Osteocyte (in vitro differentiated cells): Measurements from ENCODE around the gene BCL2. TPM values are rescaled to one million over a fixed set of nuclear protein-coding genes. Genes with fewer than 3 reads are reported as not detected.

Experiments used
- DNase-seq: peaks from one replicate; pipeline ENCODE4 v3.0.0; 2021; ENCODE audit warnings: mixed read lengths; ENCODE audit not compliant: unreplicated experiment; ENCODE audit errors: extremely low spot score
- H3K27ac Mint-ChIP-seq: one replicate; pipeline ENCODE4 v1.8.0; 2021; ENCODE audit warnings: mild to moderate bottlenecking, mixed read lengths; ENCODE audit not compliant: unreplicated experiment
- H3K27me3 Mint-ChIP-seq: one replicate; pipeline ENCODE4 v1.8.0; 2021; ENCODE audit warnings: mixed read lengths; ENCODE audit not compliant: unreplicated experiment
- H3K36me3 Mint-ChIP-seq: one replicate; pipeline ENCODE4 v1.8.0; 2021; ENCODE audit warnings: mixed read lengths; ENCODE audit not compliant: unreplicated experiment
- H3K4me1 Mint-ChIP-seq: one replicate; pipeline ENCODE4 v1.8.0; 2021; ENCODE audit warnings: mixed read lengths; ENCODE audit not compliant: unreplicated experiment
- H3K4me3 Mint-ChIP-seq: one replicate; pipeline ENCODE4 v1.8.0; 2021; ENCODE audit warnings: mild to moderate bottlenecking, moderate library complexity, mixed read lengths; ENCODE audit not compliant: unreplicated experiment
- H3K9me3 Mint-ChIP-seq: one replicate; pipeline ENCODE4 v1.8.0; 2021; ENCODE audit warnings: mixed read lengths; ENCODE audit not compliant: unreplicated experiment
- CTCF ChIP-seq: fragments of 200-600 bp; sonication (generic); IDR thresholded peaks from 2 replicates; pipeline ENCODE4 v1.5.0; 2021; ENCODE audit warnings: antibody characterized with exemption, mild to moderate bottlenecking, moderate library complexity
- total RNA-seq: library from RNA; stranded (reverse); gene quantifications from 2 replicates; pipeline ENCODE4 v1.2.1, GENCODE V29; 2021

BCL2 gene
- total RNA-seq, 1 donor from 2014 or later: 3.2 TPM

GRCh38 chr18:63342206-63342605 lies 22.6 kb upstream of the BCL2 start:
- peaks cover 55% of the 10 kb centered on the region for H3K36me3 Mint-ChIP-seq
- TF ChIP-seq CTCF: peak; percentile 67
- H3K4me1 Mint-ChIP-seq: peaks cover 2% of the 10 kb centered on the region
- no peaks in the 10 kb centered on the region for H3K9me3 Mint-ChIP-seq
- no peak overlapping the region for H3K27ac Mint-ChIP-seq
- DNase-seq: no peak
- no peaks in the 10 kb centered on the region for H3K27me3 Mint-ChIP-seq
- no peak overlapping the region for H3K4me3 Mint-ChIP-seq

DNA sequence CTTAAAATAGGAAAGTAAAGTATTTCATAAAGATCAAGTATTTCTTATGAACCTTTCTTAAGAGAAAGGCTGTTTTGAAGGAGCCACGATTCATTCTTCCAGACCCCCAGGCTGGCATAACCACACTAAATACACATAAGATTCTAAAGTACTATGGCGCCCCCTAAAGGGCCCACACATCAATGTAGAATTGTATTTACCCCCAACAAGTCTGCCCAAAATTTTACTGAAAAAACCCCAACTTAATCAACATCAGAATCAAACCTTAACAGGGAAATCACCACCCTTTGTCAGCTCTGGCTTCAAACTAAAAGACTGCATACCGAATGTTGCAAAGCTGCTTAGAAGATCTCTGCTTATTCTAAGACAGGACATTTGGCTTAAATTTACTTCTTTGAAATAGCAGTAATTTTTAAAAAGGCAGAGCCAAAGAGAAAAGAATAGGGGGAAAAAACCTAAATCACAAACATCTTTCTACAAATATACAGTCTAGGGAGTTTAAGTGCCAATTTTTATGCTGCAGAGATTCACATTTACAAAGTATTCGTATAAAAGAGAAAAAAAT lies 20.4 kb upstream of the BCL2 start:
- no peak for DNase-seq
- Mint-ChIP-seq H3K36me3 (peaks cover 46% of the 10 kb centered on the region), H3K27ac (no peak overlapping the region), H3K27me3 (no peaks in the 10 kb centered on the region), H3K4me3 (no peak overlapping the region), H3K4me1 (peaks cover 16% of the 10 kb centered on the region), H3K9me3 (no peaks in the 10 kb centered on the region)
- peak; percentile 61 for TF ChIP-seq CTCF

GRCh38 chr18:63336366-63337099 lies 17.0 kb upstream of the BCL2 start:
- Mint-ChIP-seq H3K9me3 (no peaks in the 10 kb centered on the region), H3K4me3 (peak overlapping the region; percentile 10), H3K27ac (peak overlapping the region; percentile 76), H3K27me3 (no peaks in the 10 kb centered on the region), H3K4me1 (peaks cover 15% of the 10 kb centered on the region), H3K36me3 (peaks cover 47% of the 10 kb centered on the region)
- no peak for DNase-seq
- no peak for TF ChIP-seq CTCF

GRCh38 chr18:63331105-63331504 lies 11.5 kb upstream of the BCL2 start:
- peaks cover 38% of the 10 kb centered on the region for H3K36me3 Mint-ChIP-seq
- no peak overlapping the region for H3K4me3 Mint-ChIP-seq
- peaks cover 7% of the 10 kb centered on the region for H3K4me1 Mint-ChIP-seq
- no peak overlapping the region for H3K27ac Mint-ChIP-seq
- no peaks in the 10 kb centered on the region for H3K27me3 Mint-ChIP-seq
- H3K9me3 Mint-ChIP-seq: no peaks in the 10 kb centered on the region
- TF ChIP-seq CTCF: no peak
- no peak for DNase-seq

DNA sequence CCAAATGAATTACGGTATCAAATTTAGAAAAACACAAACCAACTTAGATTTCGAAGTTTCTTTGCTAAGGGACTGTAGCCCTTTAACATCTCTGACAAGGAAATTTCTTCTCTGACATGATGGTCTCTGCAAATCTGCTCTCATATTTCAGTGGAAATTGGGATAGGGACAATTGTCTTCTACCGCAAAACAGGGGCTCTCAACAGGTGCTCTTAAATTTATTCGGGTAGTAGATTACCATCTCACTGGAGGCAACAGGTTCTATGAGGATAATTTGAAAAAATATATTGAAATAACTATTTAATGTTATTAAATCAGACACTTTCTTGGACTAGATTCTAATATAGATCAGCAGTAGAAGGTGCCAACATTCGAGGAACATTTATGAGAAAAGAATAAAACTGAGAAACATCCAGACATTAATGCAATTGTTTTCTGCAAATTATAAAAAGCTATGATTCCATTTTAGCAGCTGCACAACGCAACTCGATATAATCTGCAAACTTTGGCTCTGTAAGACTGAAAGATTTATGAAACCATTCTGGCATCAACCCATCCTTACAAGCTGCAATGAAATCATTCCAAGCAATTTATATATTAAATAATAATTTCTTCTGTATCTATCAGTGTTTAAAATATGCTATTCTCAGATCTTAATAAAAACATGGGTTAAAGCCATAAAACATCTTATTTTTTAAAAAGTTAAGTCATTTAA lies 10.0 kb upstream of the BCL2 start:
- DNase-seq: no peak
- H3K4me3 Mint-ChIP-seq: no peak overlapping the region
- no peaks in the 10 kb centered on the region for H3K4me1 Mint-ChIP-seq
- no peak overlapping the region for H3K27ac Mint-ChIP-seq
- no peaks in the 10 kb centered on the region for H3K27me3 Mint-ChIP-seq
- TF ChIP-seq CTCF: no peak
- H3K36me3 Mint-ChIP-seq: peaks cover 32% of the 10 kb centered on the region
- H3K9me3 Mint-ChIP-seq: no peaks in the 10 kb centered on the region
